Parathyroid adenoma (tissue), 2 donors: ENCODE results near the gene PRKN.

Source experiments
- H2AFZ ChIP-seq: fragments of 300-600 bp; sonication (generic); one replicate; pipeline ENCODE4 v1.7.0; 2017; ENCODE audit warnings: antibody characterized with exemption, mild to moderate bottlenecking
- H3K27ac ChIP-seq: fragments of 300-600 bp; sonication (generic); one replicate; pipeline ENCODE4 v1.7.0; 2017
- H3K27me3 ChIP-seq: fragments of 300-600 bp; sonication (generic); one replicate; pipeline ENCODE4 v1.7.0; 2017; ENCODE audit warnings: low read length; ENCODE audit not compliant: control insufficient read depth, insufficient read depth
- H3K36me3 ChIP-seq: fragments of 300-600 bp; sonication (generic); one replicate; pipeline ENCODE4 v1.7.0; 2017; ENCODE audit warnings: low read length; ENCODE audit not compliant: control insufficient read depth, insufficient read depth
- H3K4me1 ChIP-seq: fragments of 300-600 bp; sonication (generic); one replicate; pipeline ENCODE4 v1.7.0; 2017; ENCODE audit warnings: control low read depth
- H3K4me2 ChIP-seq: fragments of 300-600 bp; sonication (generic); one replicate; pipeline ENCODE4 v1.7.0; 2017; ENCODE audit warnings: low read length
- H3K4me3 ChIP-seq: fragments of 300-600 bp; sonication (generic); one replicate; pipeline ENCODE4 v1.7.0; 2017; ENCODE audit warnings: low read depth, low read length
- H3K79me2 ChIP-seq: fragments of 300-600 bp; sonication (generic); one replicate; pipeline ENCODE4 v1.7.0; 2017; ENCODE audit warnings: control low read depth
- H3K9ac ChIP-seq: fragments of 300-600 bp; sonication (generic); one replicate; pipeline ENCODE4 v1.7.0; 2017; ENCODE audit warnings: mild to moderate bottlenecking
- H3K9me3 ChIP-seq: fragments of 300-600 bp; sonication (generic); one replicate; pipeline ENCODE4 v1.7.0; 2017; ENCODE audit warnings: low read length; ENCODE audit not compliant: control insufficient read depth
- TF ChIP-seq, protein P1 (sequence below): fragments of 300-600 bp; sonication (generic); IDR thresholded peaks from one replicate; pipeline ENCODE4 v1.7.0; 2017; ENCODE audit warnings: antibody characterized with exemption, mild to moderate bottlenecking
- donor health status: primary hyperparathyroidism.

The PRKN gene

DNA sequence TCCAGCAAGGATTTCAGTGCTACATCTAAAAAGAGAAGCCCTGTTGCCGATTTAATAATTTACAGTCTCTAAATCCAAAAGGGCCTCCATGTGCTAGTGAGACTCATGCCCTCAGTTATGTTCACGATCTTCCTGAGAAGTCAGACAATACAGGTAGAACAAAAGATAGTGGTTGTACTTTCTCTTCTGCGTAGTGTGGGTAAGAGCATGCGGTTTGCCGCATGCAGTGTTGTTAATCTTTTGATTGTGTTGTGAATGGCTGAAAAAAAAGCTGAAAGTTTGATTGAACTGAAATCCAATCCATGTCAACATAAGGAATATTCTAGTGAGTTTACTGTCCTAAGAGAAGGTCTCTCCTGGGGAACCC lies 1379.0 kb downstream of the PRKN start:
- no peaks in the 10 kb centered on the region for H3K4me1 ChIP-seq
- no peaks in the 10 kb centered on the region for H3K79me2 ChIP-seq
- H3K4me3 ChIP-seq: no peak overlapping the region
- no peak overlapping the region for H2AFZ ChIP-seq
- no peak overlapping the region for H3K27ac ChIP-seq
- TF ChIP-seq, protein P1, sequence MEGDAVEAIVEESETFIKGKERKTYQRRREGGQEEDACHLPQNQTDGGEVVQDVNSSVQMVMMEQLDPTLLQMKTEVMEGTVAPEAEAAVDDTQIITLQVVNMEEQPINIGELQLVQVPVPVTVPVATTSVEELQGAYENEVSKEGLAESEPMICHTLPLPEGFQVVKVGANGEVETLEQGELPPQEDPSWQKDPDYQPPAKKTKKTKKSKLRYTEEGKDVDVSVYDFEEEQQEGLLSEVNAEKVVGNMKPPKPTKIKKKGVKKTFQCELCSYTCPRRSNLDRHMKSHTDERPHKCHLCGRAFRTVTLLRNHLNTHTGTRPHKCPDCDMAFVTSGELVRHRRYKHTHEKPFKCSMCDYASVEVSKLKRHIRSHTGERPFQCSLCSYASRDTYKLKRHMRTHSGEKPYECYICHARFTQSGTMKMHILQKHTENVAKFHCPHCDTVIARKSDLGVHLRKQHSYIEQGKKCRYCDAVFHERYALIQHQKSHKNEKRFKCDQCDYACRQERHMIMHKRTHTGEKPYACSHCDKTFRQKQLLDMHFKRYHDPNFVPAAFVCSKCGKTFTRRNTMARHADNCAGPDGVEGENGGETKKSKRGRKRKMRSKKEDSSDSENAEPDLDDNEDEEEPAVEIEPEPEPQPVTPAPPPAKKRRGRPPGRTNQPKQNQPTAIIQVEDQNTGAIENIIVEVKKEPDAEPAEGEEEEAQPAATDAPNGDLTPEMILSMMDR: no peak
- H3K36me3 ChIP-seq: no peaks in the 10 kb centered on the region
- H3K9ac ChIP-seq: no peak overlapping the region
- no peaks in the 10 kb centered on the region for H3K27me3 ChIP-seq
- H3K4me2 ChIP-seq: no peak overlapping the region
- no peaks in the 10 kb centered on the region for H3K9me3 ChIP-seq

DNA sequence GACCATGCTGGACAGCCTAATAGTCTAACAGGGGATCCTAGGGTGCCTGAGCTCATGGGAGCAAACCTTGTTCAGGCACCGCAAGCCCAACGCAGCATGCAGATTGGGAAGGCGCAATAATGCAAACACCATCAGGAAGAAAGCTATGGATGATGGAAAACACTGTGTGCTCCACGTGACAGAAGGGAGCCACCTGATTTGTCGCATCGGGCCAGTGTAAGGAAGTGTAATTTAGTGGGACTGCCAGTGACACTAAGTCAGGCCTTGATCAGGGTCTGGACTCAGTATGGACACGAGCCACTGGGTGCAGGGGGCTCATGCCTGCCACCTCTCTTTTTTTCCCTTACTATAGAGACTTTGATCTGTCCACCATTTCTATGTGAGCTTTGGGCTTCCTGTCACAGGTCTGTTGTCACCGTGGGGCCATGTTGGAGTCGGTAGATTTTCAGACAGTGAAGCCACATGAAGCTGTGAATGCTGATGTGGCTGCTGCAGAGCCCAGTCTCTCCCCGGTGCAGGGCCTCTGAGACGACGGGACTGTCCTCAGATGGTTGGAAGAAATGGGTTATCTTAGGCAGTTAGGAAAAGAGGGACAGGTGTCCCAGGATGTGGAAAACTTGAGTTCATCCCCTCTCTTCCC lies 1379.5 kb downstream of the PRKN start:
- Histone ChIP-seq H3K27ac (no peak overlapping the region), H2AFZ (no peak overlapping the region), H3K27me3 (no peaks in the 10 kb centered on the region), H3K4me1 (no peaks in the 10 kb centered on the region), H3K4me2 (no peak overlapping the region), H3K4me3 (no peak overlapping the region), H3K36me3 (no peaks in the 10 kb centered on the region), H3K9ac (no peak overlapping the region), H3K9me3 (no peaks in the 10 kb centered on the region), H3K79me2 (no peaks in the 10 kb centered on the region)
- TF ChIP-seq, protein P1: no peak

DNA sequence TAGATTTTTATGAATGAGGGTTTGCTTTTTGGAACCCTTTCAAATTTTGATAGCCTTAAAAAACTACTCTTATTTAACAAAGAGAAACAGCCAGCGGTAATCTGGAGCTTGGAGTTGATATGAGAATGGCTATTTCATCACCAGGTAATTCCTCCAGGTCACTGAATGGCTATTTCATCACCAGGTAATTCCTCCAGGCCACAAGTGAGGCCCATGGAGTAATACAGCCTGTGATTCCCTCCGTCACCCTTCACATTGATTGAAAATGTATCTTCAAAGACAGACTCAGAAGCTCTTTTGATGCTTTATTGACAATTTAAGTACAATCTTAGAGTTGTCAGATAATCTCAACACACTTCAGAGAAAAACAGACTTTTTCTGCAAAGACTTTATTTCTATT lies 1380.4 kb downstream of the PRKN start:
- Histone ChIP-seq H3K27me3 (no peaks in the 10 kb centered on the region), H3K9me3 (no peaks in the 10 kb centered on the region), H3K4me2 (no peak overlapping the region), H3K27ac (no peak overlapping the region), H3K36me3 (no peaks in the 10 kb centered on the region), H3K4me3 (no peak overlapping the region), H3K4me1 (no peaks in the 10 kb centered on the region), H3K79me2 (no peaks in the 10 kb centered on the region), H2AFZ (no peak overlapping the region), H3K9ac (no peak overlapping the region)
- TF ChIP-seq, protein P1: no peak

DNA sequence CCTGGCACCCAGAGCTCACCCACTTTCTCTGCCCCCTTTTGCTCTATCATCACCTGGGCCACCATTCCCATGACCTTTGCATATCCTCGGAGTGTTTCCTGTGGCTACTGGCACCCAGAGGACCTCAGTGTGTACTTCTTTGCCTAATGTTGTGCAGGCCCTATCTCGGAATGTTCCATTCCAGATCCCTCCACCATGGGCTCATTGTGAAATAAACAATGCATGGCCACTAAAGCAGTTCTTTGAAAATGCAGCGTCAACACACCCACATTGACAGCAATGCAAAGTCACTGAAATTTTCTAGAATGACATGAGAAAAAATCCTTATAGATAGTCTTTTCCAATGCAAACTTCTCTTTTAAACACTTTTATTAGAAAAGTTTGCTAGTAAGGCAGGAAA lies 1380.8 kb downstream of the PRKN start:
- no peaks in the 10 kb centered on the region for H3K27me3 ChIP-seq
- no peak overlapping the region for H3K27ac ChIP-seq
- TF ChIP-seq, protein P1: no peak
- no peak overlapping the region for H2AFZ ChIP-seq
- no peaks in the 10 kb centered on the region for H3K9me3 ChIP-seq
- no peaks in the 10 kb centered on the region for H3K79me2 ChIP-seq
- no peaks in the 10 kb centered on the region for H3K36me3 ChIP-seq
- H3K4me2 ChIP-seq: no peak overlapping the region
- no peak overlapping the region for H3K4me3 ChIP-seq
- H3K9ac ChIP-seq: no peak overlapping the region
- H3K4me1 ChIP-seq: no peaks in the 10 kb centered on the region

DNA sequence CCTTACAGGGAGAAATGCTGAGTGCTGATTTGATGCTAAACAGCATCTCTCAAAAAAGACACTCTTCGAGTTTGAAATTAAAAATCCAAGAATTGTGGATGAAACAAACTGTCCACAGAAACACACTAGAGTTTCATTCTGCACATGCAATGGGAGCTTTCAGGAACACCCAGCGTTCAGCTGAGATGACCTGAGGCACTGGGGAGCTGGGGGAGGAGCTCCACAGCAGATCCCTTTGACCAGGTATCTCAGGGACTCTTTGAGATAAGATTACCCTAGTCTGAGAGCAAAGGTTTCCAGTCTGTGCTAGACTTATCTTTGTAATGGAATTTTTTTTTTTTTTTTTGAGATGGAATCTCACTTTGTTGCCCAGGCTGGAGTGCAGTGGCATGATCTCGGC lies 1382.9 kb downstream of the PRKN start:
- H3K27me3 ChIP-seq: no peaks in the 10 kb centered on the region

More for the DNA sequence above, 1382.9 kb downstream of the PRKN start:
- no peaks in the 10 kb centered on the region for H3K9me3 ChIP-seq
- no peaks in the 10 kb centered on the region for H3K79me2 ChIP-seq
- no peak overlapping the region for H3K9ac ChIP-seq
- no peak overlapping the region for H3K27ac ChIP-seq
- H3K4me3 ChIP-seq: no peak overlapping the region
- H2AFZ ChIP-seq: no peak overlapping the region
- H3K4me1 ChIP-seq: no peaks in the 10 kb centered on the region
- H3K36me3 ChIP-seq: no peaks in the 10 kb centered on the region
- H3K4me2 ChIP-seq: no peak overlapping the region
- TF ChIP-seq, protein P1: no peak
